HG03139 (cell line): ENCODE results near the gene PACS1.
A peak's percentile ranks its signal among the peaks of the same experiment; 100 is the strongest.
"Not testable (repeated sequence)": the region's sequence is repeated elsewhere in the genome, so short reads cannot be mapped to it uniquely, and the experiment has no call there.

Experiments
- ATAC-seq: cut with Tn5 transposase; IDR thresholded peaks from one replicate; pipeline ENCODE4 v1.9.1; 2021; ENCODE audit not compliant: unreplicated experiment

PACS1 gene

GRCh38 chr11:66075273-66075672 lies 5.2 kb downstream of the PACS1 start:
- ATAC-seq: no peak

GRCh38 chr11:66076561-66076960 lies 6.5 kb downstream of the PACS1 start:
- no peak for ATAC-seq

- ATAC-seq: no peak
Observed at GRCh38 chr11:66077927-66078326, 7.9 kb downstream of the PACS1 start.

GRCh38 chr11:66078949-66079348 lies 8.9 kb downstream of the PACS1 start:
- ATAC-seq: not testable (repeated sequence)

- ATAC-seq: no peak
Observed at GRCh38 chr11:66080055-66080817, 10.2 kb downstream of the PACS1 start.

GRCh38 chr11:66081505-66081904 lies 11.4 kb downstream of the PACS1 start:
- peak; percentile 66 for ATAC-seq

GRCh38 chr11:66082946-66083698 lies 13.1 kb downstream of the PACS1 start:
- no peak for ATAC-seq

- ATAC-seq: no peak
Observed at GRCh38 chr11:66083767-66084166, 13.7 kb downstream of the PACS1 start.

GRCh38 chr11:66084821-66085475 lies 14.9 kb downstream of the PACS1 start:
- no peak for ATAC-seq

- no peak for ATAC-seq
Observed at GRCh38 chr11:66087148-66087908, 17.3 kb downstream of the PACS1 start.

GRCh38 chr11:66089067-66089466 lies 19.0 kb downstream of the PACS1 start:
- no peak for ATAC-seq

- no peak for ATAC-seq
Observed at GRCh38 chr11:66090288-66090687, 20.2 kb downstream of the PACS1 start.

GRCh38 chr11:66092125-66092524 lies 22.1 kb downstream of the PACS1 start:
- not testable (repeated sequence) for ATAC-seq

- not testable (repeated sequence) for ATAC-seq
Observed at GRCh38 chr11:66099746-66100145, 29.7 kb downstream of the PACS1 start.

GRCh38 chr11:66100272-66101065 lies 30.4 kb downstream of the PACS1 start:
- ATAC-seq: peak; percentile 73

- no peak for ATAC-seq
Observed at GRCh38 chr11:66101066-66101464, 31.0 kb downstream of the PACS1 start.

- ATAC-seq: no peak
Observed at GRCh38 chr11:66104057-66104638, 34.1 kb downstream of the PACS1 start.

GRCh38 chr11:66106786-66107599 lies 36.9 kb downstream of the PACS1 start:
- ATAC-seq: no peak
